ENCODE results near the gene CARD10.
A peak's percentile ranks its signal among the peaks of the same experiment; 100 is the strongest.

The CARD10 gene

GRCh38 chr22:37525073-37525745 is 6.0 kb upstream of the CARD10 start:
- no peak for DNase-seq (ENCODE audit: low read depth)
- H3K4me3 ChIP-seq (ENCODE audit: low read depth, low read length): no peak overlapping the region
- TF ChIP-seq POLR2A (IDR thresholded peaks at IDR 0.05; ENCODE audit: extremely low read depth, insufficient read length) (no peak), MYC (IDR thresholded peaks at IDR 0.05; ENCODE audit: low read depth, low read length) (no peak), CTCF (IDR thresholded peaks at IDR 0.05; ENCODE audit: low read depth, low read length) (no peak)
- TF ChIP-seq, protein P1, sequence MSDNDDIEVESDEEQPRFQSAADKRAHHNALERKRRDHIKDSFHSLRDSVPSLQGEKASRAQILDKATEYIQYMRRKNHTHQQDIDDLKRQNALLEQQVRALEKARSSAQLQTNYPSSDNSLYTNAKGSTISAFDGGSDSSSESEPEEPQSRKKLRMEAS (IDR thresholded peaks at IDR 0.05; ENCODE audit: low read depth, low read length): no peak

DNA sequence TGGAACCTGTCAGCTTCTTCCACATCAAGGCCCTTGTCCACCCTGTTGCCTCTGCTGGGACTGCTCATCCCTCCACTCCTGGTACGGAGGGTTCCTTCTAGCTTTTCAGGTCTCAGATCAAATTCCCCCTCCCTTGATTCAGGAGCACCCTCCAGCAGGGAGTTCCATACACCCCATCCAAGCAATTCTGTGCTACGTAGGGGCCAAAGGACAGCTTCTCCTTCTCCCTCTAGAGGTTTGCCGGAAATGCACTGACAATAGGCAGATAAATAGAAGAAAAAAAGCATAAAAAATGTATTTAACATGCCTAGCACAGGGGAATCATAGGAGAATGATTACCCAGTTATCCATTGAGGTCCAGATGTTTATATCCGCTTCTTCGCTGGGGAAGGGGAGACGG is 3.3 kb upstream of the CARD10 start:
- no peak overlapping the region for H3K4me3 ChIP-seq (ENCODE audit: low read depth, low read length)
- DNase-seq (ENCODE audit: low read depth): no peak
- TF ChIP-seq CTCF (IDR thresholded peaks at IDR 0.05; ENCODE audit: low read depth, low read length) (no peak), POLR2A (IDR thresholded peaks at IDR 0.05; ENCODE audit: extremely low read depth, insufficient read length) (no peak), MYC (IDR thresholded peaks at IDR 0.05; ENCODE audit: low read depth, low read length) (no peak)

GRCh38 chr22:37521236-37521739 is 2.1 kb upstream of the CARD10 start:
- H3K4me3 ChIP-seq (ENCODE audit: low read depth, low read length): no peak overlapping the region
- TF ChIP-seq POLR2A (IDR thresholded peaks at IDR 0.05; ENCODE audit: extremely low read depth, insufficient read length) (no peak), CTCF (IDR thresholded peaks at IDR 0.05; ENCODE audit: low read depth, low read length) (no peak), MYC (IDR thresholded peaks at IDR 0.05; ENCODE audit: low read depth, low read length) (no peak)
- TF ChIP-seq, protein P1 (IDR thresholded peaks at IDR 0.05; ENCODE audit: low read depth, low read length): no peak
- DNase-seq (ENCODE audit: low read depth): no peak

GRCh38 chr22:37520776-37521191 is 1.6 kb upstream of the CARD10 start:
- no peak overlapping the region for H3K4me3 ChIP-seq (ENCODE audit: low read depth, low read length)
- DNase-seq (ENCODE audit: low read depth): no peak
- TF ChIP-seq CTCF (IDR thresholded peaks at IDR 0.05; ENCODE audit: low read depth, low read length) (no peak), POLR2A (IDR thresholded peaks at IDR 0.05; ENCODE audit: extremely low read depth, insufficient read length) (no peak), MYC (IDR thresholded peaks at IDR 0.05; ENCODE audit: low read depth, low read length) (no peak)
- TF ChIP-seq, protein P1 (IDR thresholded peaks at IDR 0.05; ENCODE audit: low read depth, low read length): no peak

DNA sequence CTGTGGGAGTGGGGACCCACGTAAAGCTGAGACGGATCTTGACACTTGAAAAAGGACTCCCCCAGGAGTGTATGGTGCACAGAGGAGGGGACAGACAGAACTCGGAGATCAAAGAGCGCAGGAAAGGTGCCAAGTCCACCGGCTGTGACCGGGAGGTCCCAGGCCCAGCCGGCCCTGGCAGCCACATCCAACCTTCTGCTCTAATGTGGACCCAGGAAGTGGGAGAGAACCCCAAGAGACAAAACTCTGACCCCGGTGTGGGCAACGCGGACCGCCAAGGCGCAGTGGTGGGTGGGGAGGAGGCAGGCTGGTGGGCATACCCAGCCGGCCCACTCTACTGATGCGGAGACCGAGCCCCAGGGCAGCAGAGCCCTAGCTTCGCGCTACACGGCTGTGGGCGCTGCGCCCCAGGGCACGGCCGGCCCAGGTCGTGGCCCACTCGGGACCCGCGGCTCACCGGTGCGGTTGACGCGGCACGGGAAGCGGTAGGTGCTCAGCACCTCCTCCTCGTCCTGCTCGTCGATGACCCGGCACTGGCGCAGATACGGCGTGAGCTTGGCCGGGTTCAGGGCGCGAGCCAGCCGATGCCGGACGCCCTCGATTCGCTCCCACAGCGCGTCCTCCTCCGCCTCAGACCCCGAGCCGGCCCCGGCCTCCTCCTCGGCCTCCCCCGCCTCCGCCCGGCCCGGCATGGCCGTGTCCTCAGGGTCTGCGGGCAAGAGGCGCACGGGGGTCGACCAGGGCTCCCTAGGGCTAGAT is 527 bp downstream of the CARD10 start:
- TF ChIP-seq MYC (IDR thresholded peaks at IDR 0.05; ENCODE audit: low read depth, low read length) (no peak), POLR2A (IDR thresholded peaks at IDR 0.05; ENCODE audit: extremely low read depth, insufficient read length) (no peak), CTCF (IDR thresholded peaks at IDR 0.05; ENCODE audit: low read depth, low read length) (no peak)
- no peak overlapping the region for H3K4me3 ChIP-seq (ENCODE audit: low read depth, low read length)
- peak; percentile 42 for DNase-seq (ENCODE audit: low read depth)
